GM21619 (cell line): Measurements from ENCODE around the gene TCTN2.

Source experiments
- ATAC-seq: cut with Tn5 transposase; IDR thresholded peaks from one replicate; pipeline ENCODE4 v1.9.1; 2021; ENCODE audit not compliant: unreplicated experiment

TCTN2 gene

GRCh38 chr12:123734268-123734667, 63.4 kb downstream of the TCTN2 start:
- no peak for ATAC-seq

- ATAC-seq = no peak
Observed at GRCh38 chr12:123741937-123742572, 71.1 kb downstream of the TCTN2 start.

- no peak for ATAC-seq
Observed at GRCh38 chr12:123743002-123743401, 72.1 kb downstream of the TCTN2 start.

GRCh38 chr12:123744836-123745235, 73.9 kb downstream of the TCTN2 start:
- no peak for ATAC-seq

- no peak for ATAC-seq
Observed at GRCh38 chr12:123747309-123747708, 76.4 kb downstream of the TCTN2 start.

GRCh38 chr12:123748161-123748560, 77.2 kb downstream of the TCTN2 start:
- no peak for ATAC-seq

- ATAC-seq = no peak
Observed at GRCh38 chr12:123748661-123749060, 77.7 kb downstream of the TCTN2 start.

- ATAC-seq = no peak
Observed at GRCh38 chr12:123749355-123749754, 78.4 kb downstream of the TCTN2 start.

- ATAC-seq = no peak
Observed at GRCh38 chr12:123750159-123750656, 79.3 kb downstream of the TCTN2 start.

DNA sequence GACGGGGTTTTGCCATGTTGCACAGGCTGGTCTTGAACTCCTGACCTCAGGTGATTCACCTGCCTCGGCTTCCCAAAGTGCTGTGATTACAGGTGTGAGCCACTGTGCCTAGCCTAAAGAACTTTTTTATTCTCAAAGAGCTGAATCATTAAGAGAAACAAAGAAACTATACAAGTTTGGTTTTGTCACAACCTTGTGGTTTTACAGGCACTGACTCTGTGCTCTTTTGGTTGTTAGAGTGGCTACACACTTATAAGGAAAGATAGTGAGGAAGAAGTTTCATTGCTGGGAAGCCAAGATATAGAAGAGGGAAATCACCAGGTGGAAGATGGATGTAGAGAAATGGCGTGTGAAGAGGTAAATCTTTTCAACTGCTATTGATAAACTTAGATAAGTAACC, 81.1 kb downstream of the TCTN2 start:
- no peak for ATAC-seq

DNA sequence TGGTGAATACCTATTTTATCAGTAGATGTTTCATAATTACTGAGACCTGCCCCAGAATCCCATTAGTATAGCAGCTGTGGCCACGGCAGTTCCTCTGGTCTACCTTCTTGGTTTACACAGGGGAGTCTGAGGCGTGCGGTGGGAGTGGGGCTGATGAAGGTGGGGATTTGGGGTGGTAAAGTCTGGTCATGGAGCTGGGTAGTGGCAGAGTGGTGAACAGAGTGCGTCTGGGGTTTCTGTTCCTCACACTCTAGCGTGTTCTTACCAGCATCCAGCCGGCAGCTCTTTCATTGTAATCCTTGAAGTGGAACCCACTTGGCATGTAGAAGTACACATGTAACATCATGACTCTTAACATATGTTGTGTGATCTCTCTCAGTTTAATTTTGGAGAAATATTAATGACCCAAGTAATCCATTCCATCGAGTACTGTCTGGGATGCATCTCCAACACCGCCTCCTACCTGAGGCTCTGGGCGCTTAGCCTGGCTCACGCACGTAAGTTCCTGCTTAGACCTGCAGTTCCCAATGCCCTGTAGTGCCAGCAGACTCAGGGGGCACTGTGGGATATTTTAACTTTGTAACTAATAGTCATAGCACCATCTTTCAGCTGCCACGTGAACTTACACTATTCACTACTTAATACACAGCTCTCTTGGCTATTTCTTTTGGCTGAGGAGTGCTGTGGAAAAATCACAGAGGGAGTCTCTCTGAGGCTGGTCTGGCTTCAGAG, 83.3 kb downstream of the TCTN2 start:
- no peak for ATAC-seq

- ATAC-seq = no peak
Observed at GRCh38 chr12:123757561-123757960, 86.6 kb downstream of the TCTN2 start.
